ENCODE data around the gene KIF27. TPM values are rescaled to one million over a fixed set of nuclear protein-coding genes. Genes with fewer than 3 reads are reported as not detected.
"Not testable (repeated sequence)": the region's sequence is repeated elsewhere in the genome, so short reads cannot be mapped to it uniquely, and the experiment has no call there.

The KIF27 gene
- total RNA-seq, 1 donor from 2014 or later: 13.2 TPM

DNA sequence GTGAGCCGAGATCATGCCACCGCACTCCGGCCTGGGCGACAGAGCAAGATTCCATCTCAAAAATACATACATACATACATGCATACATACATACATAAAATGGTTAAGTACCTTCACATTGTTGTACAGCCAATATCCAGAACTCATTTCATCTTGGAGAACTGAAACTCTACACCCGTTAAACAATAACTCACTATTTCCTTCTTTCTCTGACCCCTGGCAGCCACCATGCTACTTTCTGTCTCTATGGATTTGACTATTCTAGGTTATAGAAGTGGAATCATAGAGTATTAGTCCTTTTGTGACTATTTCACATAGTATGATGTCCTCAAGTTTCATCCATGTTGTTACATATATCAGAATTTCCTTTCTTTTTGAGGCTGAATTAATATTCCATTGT, 9.6 kb upstream of the KIF27 start:
- Mint-ChIP-seq H3K27me3 (ENCODE audit: low read depth) (no peaks in the 10 kb centered on the region), H3K9me3 (no peaks in the 10 kb centered on the region), H3K4me3 (no peak overlapping the region), H3K27ac (no peak overlapping the region), H3K4me1 (peaks cover 19% of the 10 kb centered on the region), H3K36me3 (no peaks in the 10 kb centered on the region)
- DNase-seq (ENCODE audit: low spot score in 2 of 2, unreplicated experiment in 2 of 2): no peak
- TF ChIP-seq, protein P1, sequence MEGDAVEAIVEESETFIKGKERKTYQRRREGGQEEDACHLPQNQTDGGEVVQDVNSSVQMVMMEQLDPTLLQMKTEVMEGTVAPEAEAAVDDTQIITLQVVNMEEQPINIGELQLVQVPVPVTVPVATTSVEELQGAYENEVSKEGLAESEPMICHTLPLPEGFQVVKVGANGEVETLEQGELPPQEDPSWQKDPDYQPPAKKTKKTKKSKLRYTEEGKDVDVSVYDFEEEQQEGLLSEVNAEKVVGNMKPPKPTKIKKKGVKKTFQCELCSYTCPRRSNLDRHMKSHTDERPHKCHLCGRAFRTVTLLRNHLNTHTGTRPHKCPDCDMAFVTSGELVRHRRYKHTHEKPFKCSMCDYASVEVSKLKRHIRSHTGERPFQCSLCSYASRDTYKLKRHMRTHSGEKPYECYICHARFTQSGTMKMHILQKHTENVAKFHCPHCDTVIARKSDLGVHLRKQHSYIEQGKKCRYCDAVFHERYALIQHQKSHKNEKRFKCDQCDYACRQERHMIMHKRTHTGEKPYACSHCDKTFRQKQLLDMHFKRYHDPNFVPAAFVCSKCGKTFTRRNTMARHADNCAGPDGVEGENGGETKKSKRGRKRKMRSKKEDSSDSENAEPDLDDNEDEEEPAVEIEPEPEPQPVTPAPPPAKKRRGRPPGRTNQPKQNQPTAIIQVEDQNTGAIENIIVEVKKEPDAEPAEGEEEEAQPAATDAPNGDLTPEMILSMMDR (IDR thresholded peaks at IDR 0.05; ENCODE audit: unreplicated experiment): no peak

DNA sequence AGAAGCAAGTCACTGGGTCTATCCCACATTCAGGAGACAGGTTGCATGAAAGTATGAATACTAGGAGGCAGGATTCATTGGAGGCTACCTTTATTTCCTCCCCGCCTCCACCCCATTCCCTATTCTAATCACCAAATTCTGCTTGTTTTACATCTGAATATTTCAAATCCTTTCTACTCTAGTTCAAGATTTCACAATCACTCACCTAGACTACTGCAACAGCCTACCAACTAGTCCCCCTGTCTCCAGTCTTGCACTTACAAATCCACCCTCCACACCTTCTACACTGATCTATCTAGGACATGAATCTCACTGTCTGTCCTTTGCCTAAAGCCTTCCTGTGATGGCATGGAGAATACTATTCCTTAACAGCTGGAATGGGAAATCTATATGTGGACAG, 6.4 kb upstream of the KIF27 start:
- no peak overlapping the region for H3K4me3 Mint-ChIP-seq
- H3K4me1 Mint-ChIP-seq: no peaks in the 10 kb centered on the region
- no peaks in the 10 kb centered on the region for H3K36me3 Mint-ChIP-seq
- H3K9me3 Mint-ChIP-seq: no peaks in the 10 kb centered on the region
- TF ChIP-seq, protein P1 (IDR thresholded peaks at IDR 0.05; ENCODE audit: unreplicated experiment): no peak
- H3K27me3 Mint-ChIP-seq (ENCODE audit: low read depth): no peaks in the 10 kb centered on the region
- DNase-seq (ENCODE audit: low spot score in 2 of 2, unreplicated experiment in 2 of 2): no peak
- H3K27ac Mint-ChIP-seq: no peak overlapping the region

DNA sequence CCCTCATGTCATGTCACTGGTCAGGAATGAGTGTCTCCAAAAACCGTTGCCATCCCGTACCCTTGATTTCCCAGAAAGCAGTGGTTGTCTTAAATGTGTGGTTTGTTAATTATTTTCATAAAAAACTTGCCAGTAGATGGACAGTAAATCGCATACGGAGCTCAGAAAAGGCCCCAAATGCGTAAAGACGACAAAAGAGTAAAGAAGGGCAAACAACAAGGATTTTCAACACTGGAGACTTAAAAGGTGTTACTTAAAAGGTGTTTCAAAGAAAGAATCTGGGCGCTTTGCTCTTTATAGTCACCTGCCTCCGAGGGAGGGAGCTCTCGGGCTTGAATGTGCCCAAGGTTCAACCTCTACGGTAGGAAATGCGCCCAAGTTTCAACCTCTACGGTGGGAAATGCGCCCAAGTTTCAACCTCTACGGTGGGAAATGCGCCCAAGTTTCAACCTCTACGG, 734 bp downstream of the KIF27 start:
- DNase-seq (ENCODE audit: low spot score in 2 of 2, unreplicated experiment in 2 of 2): peak in 1 of 2 experiments; percentile 17
- Mint-ChIP-seq H3K27me3 (ENCODE audit: low read depth) (no peaks in the 10 kb centered on the region), H3K4me3 (peak overlapping the region; percentile 84), H3K9me3 (no peaks in the 10 kb centered on the region), H3K4me1 (peaks cover 15% of the 10 kb centered on the region), H3K36me3 (peaks cover 2% of the 10 kb centered on the region), H3K27ac (peak overlapping the region; percentile 95)
- TF ChIP-seq, protein P1 (IDR thresholded peaks at IDR 0.05; ENCODE audit: unreplicated experiment): no peak

DNA sequence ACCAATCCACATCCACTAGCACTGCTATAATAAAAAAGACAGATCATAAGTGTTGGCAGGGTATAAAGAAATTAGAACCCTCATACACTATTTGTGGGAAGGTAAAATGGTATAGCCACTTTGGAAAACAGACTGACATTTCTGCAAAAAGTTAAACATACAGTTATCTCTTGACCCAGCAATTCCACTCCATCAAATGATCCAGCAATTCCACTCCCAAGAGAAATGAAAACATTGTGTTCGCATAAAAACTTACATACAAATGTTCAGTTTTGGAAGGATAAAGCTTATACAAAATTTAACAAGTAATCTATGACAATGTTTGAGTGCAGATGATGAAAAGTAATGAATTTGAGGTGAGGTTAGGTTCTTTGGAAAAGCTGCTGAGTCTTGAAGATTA, 2.1 kb downstream of the KIF27 start:
- no peak overlapping the region for H3K27ac Mint-ChIP-seq
- no peak for DNase-seq (ENCODE audit: low spot score in 2 of 2, unreplicated experiment in 2 of 2)
- H3K36me3 Mint-ChIP-seq: peaks cover 2% of the 10 kb centered on the region
- no peaks in the 10 kb centered on the region for H3K27me3 Mint-ChIP-seq (ENCODE audit: low read depth)
- TF ChIP-seq, protein P1 (IDR thresholded peaks at IDR 0.05; ENCODE audit: unreplicated experiment): no peak
- H3K4me3 Mint-ChIP-seq: no peak overlapping the region
- H3K4me1 Mint-ChIP-seq: peaks cover 15% of the 10 kb centered on the region
- no peaks in the 10 kb centered on the region for H3K9me3 Mint-ChIP-seq

DNA sequence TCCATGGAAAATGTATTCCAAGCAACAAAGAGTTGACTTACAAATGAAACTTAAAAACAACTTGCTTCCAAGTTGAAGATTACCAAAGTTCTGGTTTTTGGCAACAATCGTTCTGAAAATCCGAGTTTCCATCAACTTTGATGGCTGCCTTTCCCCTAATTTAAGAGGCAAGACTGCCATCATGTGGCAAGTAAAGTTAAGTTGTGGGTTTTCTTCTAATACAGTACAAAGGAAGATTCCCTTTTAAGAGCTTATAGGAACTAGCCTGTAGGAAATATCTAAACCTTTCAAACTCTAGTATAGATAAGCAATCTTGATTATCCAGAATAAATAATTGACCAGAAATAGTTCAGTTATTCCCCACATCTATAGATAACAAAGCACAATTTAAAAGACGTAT, 9.0 kb downstream of the KIF27 start:
- not testable (repeated sequence) for H3K9me3 Mint-ChIP-seq; H3K36me3 Mint-ChIP-seq; H3K4me1 Mint-ChIP-seq; H3K27me3 Mint-ChIP-seq (ENCODE audit: low read depth); H3K27ac Mint-ChIP-seq; DNase-seq (ENCODE audit: low spot score in 2 of 2, unreplicated experiment in 2 of 2); H3K4me3 Mint-ChIP-seq

DNA sequence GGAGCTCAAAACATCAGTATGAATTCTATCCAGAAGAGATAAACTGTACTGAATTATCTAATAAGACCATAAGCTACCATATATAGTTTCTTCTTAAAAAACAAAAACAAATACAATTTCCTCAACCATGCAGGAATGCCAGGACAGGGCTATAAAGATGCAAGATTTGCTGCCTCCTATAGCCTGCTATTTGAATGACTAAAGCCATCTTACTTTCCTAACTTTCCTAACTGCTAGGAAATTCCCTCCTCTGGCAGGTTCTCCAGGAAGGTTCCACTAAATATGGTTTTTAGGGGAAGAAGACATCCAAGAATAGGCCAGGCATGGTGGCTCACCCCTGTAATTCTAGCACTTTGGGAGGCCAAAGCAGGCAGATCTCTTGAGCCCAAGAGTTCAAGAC, 15.1 kb downstream of the KIF27 start:
- Mint-ChIP-seq H3K9me3 (no peaks in the 10 kb centered on the region), H3K27me3 (ENCODE audit: low read depth) (no peaks in the 10 kb centered on the region), H3K4me3 (no peak overlapping the region), H3K4me1 (peaks cover 4% of the 10 kb centered on the region), H3K27ac (no peak overlapping the region), H3K36me3 (peaks cover 14% of the 10 kb centered on the region)
- DNase-seq (ENCODE audit: low spot score in 2 of 2, unreplicated experiment in 2 of 2): no peak
- TF ChIP-seq, protein P1 (IDR thresholded peaks at IDR 0.05; ENCODE audit: unreplicated experiment): no peak

DNA sequence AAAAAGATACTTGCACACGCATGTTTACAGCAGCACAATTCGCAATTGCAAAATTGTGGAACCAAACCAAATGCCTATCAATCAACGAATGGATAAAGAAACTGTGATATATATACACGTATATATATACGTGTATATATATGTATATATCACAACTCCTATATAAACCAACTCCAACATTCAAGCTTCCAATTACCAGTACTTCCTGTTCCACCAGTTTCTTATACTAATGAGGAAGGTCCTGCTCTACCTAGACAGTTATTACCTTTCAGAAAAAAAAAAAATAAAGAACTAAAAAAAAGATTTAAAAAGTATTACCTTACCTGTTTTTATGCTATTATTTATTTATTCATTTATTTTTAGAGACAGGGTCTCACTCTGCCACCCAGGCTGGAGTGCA, 20.6 kb downstream of the KIF27 start:
- H3K9me3 Mint-ChIP-seq, H3K4me3 Mint-ChIP-seq: not testable (repeated sequence)
- peaks cover 10% of the 10 kb centered on the region for H3K36me3 Mint-ChIP-seq

DNA sequence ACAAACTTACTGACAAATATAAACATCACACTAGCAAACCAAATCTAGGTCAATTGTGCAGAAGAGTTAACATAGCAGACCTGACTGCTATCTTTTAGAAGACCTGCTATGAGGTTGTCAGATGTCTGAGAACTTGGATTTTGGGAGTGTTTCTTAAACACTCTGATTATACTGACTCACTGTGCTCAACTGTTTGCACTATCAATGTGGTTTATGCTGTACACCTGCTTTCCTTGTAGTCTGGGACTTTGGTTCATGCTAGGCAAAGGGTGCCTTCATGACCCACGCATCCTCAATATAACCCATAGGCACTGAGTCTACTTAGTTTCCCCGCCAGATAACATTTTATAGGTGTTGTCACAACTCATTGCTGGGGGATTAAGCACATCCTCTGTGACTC, 26.9 kb downstream of the KIF27 start:
- not testable (repeated sequence) for DNase-seq (ENCODE audit: low spot score in 2 of 2, unreplicated experiment in 2 of 2); H3K4me3 Mint-ChIP-seq; H3K36me3 Mint-ChIP-seq; H3K27me3 Mint-ChIP-seq (ENCODE audit: low read depth); H3K27ac Mint-ChIP-seq; H3K4me1 Mint-ChIP-seq; H3K9me3 Mint-ChIP-seq

More for the DNA sequence above, 20.6 kb downstream of the KIF27 start:
- not testable (repeated sequence) for DNase-seq (ENCODE audit: low spot score in 2 of 2, unreplicated experiment in 2 of 2); H3K27ac Mint-ChIP-seq; H3K27me3 Mint-ChIP-seq (ENCODE audit: low read depth); H3K4me1 Mint-ChIP-seq

DNA sequence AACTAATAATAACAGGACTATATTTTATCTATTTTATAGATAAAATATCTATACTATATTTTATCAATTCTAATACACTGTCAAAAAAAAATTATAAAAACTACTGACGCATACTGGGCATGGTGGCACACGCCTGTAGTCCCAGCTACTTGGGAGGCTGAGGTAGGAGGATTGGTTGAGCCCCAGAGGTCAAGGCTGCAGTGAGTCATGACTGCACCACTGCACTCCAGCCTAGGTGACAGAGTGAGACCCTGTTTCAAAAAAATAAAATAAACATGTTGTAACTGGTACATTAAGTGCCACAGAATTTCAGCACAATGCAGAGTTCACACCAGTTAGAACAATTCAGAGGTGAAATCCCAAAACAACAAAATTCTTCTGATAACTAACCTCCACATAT, 34.7 kb downstream of the KIF27 start:
- H3K27ac Mint-ChIP-seq; H3K4me1 Mint-ChIP-seq; H3K9me3 Mint-ChIP-seq; H3K27me3 Mint-ChIP-seq (ENCODE audit: low read depth); DNase-seq (ENCODE audit: low spot score in 2 of 2, unreplicated experiment in 2 of 2); H3K36me3 Mint-ChIP-seq; H3K4me3 Mint-ChIP-seq: not testable (repeated sequence)
